HG02943 (cell line): ENCODE results near the gene P2RX3.

Experiments
- ATAC-seq: cut with Tn5 transposase; IDR thresholded peaks from one replicate; pipeline ENCODE4 v1.9.1; 2021; ENCODE audit warnings: mild to moderate bottlenecking, low read depth, moderate library complexity; ENCODE audit not compliant: unreplicated experiment

P2RX3 gene

DNA sequence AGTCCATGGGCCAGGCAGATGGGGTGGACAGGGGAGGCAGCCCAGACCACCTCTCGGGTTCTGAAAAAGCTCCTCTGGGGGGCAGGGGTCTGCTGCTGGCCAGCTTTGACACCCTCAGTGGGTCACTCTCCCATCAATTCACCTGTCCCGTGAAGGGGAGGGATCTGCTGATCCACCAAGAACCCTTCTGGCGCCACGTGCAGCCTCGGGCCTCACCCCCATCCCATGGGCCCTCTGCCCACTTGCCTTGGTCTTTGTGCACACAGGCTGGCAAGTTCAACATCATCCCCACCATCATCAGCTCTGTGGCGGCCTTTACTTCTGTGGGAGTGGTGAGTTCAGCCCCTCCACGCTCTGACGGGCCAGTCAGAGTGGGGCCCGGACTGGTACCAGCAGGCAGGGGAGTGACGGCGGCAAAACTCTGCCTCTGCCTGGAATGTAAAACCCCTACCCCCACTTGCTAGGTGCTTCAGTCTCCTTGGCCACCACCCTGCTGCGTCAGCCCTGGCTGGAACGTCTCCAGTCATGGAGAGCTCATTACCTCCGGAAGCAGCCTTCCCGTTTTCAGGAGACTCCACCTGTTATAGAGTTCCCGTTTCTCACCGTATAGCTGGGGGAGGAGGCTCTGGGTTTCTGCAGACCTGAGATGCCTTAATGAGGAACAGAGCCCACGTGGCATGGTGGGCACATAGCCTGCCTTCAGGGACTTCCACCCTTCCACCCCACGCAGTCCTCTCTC is 30.1 kb downstream of the P2RX3 start:
- ATAC-seq, result no peak

DNA sequence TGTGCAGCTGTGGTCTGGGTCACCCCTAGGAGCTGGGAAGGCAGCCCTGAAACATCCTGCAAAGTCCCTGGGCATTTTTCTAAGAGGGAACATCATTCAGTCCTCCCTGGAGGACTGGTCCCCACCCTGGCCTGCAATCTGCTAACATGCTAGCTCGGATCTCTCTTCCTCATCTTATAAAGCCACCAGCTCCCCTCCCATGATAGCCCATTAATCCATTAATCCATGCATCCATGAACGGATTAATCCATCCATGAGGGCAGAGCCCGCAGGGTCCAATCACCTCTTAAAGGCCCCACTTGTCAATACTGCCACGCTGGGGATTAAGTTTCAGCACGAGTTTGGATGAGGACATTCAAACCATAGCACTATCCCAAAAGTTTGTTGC is 30.7 kb downstream of the P2RX3 start:
- no peak for ATAC-seq

DNA sequence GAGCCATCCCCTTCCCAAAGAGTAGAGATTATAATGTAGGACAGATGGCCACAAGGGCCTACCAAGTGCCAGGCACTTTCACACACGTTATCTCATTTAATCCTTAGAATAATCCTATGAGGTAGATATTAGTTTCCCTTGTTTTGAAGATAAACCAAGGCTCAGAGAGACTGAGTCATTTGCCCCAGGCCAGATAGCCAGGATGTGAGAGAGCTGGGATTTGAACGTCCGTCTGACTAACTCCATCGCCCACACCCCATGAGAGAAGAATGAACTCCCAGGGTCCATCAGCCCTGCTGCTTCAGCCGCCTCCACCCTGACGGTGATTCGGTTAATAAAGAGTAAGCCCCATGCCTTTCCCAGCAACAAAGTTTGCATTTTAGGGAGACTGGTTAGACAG is 32.1 kb downstream of the P2RX3 start:
- no peak for ATAC-seq

DNA sequence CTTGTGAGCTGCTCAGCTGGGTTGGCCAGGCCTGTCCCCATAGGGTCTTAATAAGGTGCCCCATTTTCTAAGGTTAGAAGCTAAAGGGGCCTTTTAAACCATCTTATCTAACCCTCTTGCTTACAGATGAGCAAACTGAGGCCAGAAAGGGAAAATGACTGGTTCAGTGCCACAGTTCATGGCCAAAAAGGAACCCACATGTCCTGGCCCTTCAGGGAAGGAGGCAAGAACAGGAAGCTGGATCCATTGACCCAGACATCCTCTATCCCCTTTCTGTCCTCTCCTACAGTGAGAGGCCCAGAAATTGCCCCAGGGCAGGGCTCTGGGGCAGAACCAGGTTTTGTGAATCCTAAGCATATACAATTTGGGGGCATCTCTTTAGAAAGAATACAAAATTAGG is 32.8 kb downstream of the P2RX3 start:
- no peak for ATAC-seq

DNA sequence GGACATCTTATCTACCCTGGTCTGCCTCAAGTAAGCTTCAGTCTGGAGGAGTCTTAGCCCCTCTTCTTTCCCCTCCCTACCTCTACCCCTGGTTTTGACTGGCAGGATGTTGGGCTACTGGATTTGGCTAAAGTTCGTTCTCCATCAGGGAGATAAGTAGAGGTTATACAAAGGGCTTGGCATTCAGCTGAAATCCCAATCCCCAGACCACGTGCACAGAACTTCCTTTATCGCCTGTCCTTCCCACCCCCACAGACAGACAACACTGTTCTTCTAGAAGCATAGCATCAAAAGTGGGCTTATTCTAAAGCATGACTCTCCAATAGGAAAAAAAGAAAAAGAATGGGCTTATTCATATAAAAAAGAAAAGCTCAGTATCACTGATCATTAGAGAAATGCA is 35.0 kb downstream of the P2RX3 start:
- ATAC-seq, result no peak

DNA sequence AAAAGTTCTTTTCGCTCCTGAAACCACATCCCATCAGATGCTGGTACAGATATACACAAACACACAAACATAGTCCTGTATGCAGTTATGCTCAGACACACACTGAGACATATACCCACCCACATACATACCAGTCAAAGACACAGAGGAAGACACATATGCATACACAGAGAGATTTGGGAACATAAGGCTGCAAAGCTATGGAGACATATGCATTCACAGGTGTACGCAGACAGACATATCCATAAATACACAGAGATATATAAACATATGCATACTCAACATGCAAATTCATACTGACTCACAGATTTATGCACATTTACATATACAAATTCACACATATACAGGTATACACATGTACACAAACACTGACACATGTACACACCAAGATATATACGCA is 36.8 kb downstream of the P2RX3 start:
- ATAC-seq, result no peak

DNA sequence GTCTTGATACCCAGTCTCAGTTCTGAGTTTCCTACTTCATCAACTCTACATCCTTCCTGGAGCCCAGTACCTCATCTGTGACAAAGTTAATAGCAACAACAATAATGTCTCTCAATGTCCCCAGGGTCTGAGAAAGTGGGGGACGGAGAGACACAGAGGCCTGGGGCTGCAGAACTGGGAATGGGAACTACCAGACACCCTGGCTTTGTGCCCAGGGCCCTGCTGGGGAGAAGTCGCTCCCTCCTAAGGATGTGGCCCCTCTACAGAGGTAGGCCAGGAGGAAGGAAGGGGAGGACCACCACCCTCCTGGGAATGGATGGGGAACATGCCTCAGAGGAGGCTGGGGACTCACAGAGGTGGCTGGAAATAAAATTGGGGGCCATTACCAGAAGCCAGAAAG is 37.3 kb downstream of the P2RX3 start:
- no peak for ATAC-seq

DNA sequence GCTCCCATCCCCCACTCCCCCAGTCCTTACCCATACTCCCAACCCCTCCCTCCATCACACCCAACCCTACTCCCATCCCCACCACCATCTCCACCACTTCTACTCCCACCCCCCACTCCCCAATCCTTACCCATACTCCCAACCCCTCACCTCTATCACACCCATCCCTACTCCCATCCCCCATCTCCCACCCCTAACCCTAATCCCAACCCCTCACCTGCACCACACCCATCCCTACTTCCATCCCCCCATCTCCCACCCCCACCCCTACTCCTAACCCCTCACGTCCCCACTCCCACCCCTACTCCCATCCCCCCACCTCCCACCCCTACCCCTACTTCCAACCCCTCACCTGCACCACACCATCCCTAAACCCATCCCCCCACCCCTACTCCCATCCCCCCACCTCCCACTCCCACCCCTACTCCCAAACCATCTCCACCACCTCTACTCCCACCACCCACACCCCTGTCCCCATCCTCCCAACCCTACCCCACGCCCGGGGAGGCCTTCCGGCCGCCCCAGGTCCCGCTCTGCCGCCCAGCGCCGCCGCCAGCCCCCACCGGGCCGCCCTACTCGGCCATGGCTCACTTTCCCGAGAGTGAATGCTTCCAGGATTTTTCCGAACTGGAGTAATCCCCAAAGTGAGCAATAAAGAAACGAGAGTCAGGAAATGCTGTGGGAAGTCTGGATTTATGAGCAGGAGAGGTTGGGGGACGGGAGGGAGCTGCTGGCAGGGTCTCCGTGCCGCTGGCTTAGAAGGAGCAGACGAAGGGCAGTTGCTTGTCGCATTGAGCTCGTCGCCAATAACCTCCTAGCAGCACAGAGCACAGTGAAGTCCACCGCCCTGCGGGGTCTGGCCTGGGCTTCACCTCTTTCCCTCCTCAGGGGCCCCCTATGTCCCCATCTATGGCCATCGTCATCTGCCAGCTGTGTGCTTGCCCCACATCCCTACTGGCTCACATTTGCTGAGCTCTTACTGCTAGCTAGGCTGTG is 38.2 kb downstream of the P2RX3 start:
- ATAC-seq, result no peak

DNA sequence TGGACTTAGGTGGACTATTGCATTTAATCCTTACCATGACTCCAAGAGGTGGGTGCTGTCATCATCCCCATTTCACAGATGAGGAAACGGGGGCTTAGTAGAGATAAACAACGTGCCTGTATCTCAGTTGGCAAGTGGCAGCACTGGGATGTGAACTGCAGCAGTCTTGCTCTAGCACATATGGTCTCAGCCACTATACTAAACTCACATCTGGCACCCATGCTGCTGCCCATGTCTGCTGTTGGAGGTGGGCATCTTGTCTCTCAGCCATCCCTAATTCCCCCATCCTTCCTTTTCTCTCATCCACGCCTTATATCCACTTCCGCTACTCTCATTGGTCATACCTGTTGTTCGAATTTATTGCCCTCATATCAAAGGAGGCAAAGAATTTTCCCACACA is 39.0 kb downstream of the P2RX3 start:
- ATAC-seq, result no peak

DNA sequence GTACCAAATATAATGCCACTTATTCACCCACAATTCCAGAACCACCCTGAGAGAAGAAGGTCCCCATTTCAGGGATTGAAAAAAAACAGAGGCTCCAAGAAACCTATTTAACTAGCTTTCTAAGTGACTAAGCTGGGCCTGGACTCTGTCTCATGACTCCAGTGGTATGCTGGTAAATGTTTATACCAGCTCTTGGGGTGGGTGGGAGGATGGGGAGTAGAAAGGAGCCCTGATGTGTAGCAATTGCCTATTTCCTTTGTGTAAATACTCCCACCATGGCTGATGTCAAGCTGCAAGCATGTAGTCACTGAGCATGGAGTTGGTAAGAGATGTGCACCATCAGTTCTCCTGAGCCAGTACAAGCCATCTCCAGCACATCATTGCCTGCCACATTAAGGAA is 40.0 kb downstream of the P2RX3 start:
- no peak for ATAC-seq

DNA sequence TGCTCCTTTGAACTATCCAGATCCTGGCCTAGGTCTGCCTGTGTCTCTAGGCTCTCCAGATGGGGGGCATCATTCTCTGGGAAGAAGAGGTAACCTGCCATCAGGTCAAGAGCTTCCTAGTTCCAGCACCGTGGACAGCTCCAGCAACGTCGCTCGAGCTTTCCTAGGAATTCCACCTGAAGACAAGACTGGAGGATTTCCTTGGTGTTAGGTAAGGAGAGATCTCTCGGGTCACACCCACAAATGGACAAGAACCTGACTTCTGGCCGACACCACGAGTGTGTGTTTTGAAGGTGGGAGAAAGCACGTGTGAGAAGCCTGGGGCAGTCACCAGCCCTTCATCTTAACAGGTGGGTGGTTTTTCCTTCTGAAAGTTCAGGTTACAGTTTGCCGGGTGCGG is 41.6 kb downstream of the P2RX3 start:
- ATAC-seq, result no peak

DNA sequence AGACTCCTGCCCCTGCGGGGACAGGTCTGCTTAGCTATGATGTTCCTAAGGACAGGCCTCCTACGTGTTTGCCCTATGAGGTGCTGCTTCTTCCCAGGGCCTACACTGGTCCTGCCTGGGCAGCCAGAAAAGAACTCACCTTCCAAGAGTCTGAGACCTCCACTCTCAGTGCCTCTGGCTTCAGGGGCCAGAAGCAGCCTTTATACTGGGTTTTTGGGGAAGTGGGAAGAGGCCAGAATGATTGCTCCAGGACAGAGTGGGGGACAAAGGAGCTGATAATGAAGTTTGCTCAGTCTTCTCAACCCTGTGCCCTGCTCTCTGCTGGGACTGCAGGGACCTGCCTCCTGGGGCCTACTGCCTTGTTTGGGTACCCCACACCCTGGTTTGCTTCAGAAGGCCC is 42.8 kb downstream of the P2RX3 start, which contains the start of gene PRG3:
PRG3 (minus strand) TSS at position 176 of the 400 bp plus-strand sequence. CDS start 442 bp downstream, outside the sequence.
- ATAC-seq, result no peak

DNA sequence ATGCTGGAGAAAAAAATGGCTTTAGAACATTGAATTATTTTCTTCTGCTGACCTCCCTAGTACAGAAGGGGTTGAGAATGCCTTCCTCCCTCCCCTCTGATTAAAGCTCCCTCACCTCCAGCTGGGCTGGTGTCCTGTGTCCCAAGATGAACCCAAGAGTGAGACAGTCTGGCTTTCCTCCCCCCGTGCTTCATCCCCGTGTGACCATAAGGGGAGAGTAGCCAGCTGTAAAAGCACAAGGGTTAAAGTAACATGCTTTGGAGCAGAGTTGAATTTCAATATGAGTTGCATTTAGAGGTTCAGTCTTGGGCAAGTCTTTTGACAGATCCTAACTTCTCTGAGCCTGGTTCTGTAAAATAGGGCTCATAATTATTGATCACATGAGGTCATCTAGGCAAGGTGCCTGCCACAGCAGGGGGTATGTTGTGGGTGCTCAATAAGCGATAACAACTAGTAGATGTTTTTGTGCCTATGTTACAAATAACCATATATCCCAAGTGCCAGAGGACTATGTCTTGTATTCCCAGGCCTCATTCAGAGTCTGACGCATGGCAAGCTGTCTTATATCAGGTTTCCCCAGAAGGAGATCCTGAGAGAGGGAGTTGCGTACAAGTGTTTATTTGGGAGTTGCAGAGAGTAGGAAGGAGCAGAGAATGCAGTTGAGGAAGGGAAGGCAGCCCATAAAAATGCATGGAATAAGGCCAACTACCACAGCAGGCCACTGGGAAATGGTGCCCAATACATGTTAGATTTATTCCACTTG is 48.2 kb downstream of the P2RX3 start:
- no peak for ATAC-seq

DNA sequence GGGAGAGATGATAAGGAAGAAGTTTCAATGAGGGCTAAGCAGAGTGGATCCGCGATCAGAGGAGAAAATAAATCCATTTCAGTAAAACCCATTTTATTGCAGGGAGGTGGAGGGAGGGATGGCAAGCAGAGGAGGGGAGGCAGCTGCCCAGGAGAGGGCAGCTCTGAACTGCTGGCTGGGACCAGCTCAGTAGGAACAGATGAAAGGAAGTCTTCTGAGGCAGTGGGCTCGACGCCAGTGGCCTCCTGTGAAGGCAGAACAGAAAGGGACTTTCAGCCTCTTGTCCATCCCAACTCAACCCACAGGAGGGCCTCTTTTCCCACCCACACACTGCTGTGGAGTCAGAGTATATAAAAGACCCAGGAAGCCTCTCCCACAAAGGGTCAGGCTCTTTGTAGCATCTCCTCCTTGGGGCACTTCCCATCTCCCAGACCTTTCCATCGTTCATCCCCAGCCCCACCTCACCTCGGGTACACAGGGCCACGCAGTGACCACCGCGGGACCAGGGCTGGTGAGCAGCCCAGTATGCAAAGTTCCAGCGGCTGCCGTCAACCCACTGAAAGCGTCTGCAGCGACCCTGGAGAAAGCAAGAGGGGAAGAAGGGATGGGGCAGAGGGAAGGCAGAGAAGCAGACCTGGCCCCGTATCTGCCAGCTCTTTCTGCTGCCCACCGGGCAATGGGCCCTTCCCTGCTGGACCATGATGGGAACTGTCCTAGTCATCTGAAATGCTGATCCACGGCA is 49.3 kb downstream of the P2RX3 start:
- ATAC-seq, result no peak

DNA sequence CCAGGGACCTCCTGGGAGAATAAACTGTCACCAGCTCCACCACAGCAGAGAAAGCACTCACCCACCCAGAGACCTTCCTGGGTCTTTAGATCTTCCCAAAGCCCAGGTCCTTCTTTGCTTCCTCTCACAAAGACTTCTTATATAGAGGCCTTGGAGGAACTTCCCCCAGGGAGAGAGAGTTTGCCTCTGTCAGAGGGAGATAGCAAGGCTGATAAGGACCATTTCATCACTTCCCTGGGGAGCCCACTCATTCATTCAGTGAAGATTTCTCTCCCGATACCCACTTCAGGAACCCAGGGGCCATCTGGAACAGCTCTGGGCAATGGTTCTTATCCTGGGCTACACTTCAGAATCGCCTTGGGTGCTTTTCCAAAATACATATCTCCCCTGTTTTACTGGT is 52.4 kb downstream of the P2RX3 start, which contains the start of gene PRG2:
PRG2 (minus strand) TSS at position 116 of the 400 bp plus-strand sequence. CDS start 706 bp downstream, outside the sequence.
- no peak for ATAC-seq

DNA sequence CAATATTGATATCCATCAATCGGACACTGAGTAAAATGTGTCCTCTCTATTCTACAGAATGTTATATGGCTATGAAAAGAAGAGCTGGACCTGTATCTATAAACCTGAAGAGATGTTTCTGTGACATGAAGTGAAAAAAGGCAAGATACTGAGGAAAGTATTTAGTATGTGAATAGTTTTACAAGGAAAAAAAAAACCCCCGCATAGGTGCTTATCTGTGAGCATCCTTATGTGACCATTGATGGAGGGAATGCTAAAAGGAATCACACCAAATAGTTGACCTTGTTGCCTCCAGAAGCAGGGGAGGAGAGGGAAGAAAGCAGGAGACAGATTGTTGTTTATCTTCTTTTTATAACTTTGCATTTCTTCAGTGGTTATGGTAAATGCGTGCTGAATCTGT is 53.0 kb downstream of the P2RX3 start:
- ATAC-seq, result no peak

DNA sequence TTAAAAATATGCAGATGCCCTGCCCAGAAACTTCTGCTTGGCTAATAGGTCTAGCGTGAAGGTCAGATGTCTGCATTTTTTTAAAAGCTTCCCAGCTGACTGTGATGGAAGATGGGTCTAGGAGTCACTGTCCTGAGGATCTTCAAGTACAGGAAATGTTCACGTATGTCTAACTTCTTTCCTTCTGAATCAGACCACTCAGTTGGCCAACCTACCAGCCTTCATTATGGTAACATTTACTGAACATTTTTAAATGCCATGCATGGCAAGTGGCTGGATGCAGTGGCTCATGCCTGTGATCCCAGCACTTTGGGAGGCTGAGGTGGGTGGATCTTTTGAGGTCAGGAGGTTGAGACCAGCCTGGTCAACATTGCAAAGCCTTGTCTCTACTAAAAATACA is 53.4 kb downstream of the P2RX3 start:
- no peak for ATAC-seq

DNA sequence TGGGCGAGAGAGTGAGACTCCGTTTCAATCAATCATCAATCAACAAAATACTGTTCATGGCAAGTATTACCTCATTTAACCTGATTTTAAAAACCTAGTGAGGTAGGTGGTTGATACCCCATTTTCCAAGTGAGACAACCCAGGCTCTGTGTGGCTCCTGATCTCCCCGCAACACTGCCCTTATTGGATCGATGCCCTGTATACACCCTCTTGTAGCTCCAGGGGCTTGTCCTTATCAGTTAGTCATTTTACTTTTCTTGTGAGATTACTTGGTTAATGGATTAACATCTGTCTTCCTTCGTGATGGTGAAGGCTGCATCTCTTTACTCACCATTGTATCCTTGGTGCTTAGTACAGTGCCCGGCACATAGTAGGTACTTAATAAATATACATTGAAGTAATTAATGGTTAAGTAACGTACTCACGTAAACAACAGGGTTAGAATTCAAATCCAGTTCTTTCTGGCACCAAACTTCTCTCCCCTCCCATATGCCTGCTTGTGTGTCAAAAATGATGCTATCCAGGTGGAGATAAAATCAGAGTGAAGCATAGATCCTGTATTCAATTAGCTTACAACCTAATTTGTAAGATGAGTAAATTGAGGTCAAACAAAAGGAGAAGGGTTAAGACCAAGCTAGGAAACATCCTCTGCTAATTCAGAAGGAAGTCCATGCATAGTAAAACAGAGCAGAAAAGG is 54.1 kb downstream of the P2RX3 start:
- ATAC-seq, result no peak

DNA sequence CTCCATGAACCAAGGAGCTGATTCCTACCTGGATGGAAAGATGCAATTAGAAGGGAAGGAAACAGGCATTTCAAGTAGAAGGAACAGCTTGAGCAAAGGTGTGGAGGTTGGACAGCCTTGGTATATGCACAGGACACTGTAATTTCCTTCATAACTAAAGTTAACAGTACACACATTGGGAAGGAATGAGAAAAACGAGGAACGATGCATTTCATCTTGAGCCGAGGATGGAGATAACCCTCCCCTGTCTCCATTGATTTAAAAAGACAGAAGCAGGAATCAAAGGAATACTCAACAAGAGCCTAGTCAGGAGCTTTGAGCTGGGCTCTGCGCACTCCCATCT is 54.6 kb downstream of the P2RX3 start:
- no peak for ATAC-seq
